Inflammatory macrophage treated with lipopolysaccharide for 4 hours (primary cell): Measurements from ENCODE around the gene PLEKHA3.
"Not testable (repeated sequence)": the region's sequence is repeated elsewhere in the genome, so short reads cannot be mapped to it uniquely, and the experiment has no call there.

Experiments used
- DNase-seq: peaks from one replicate; pipeline ENCODE4 v3.0.0-alpha.2; 2020

PLEKHA3 gene

GRCh38 chr2:178525460-178525859 lies 45.2 kb downstream of the PLEKHA3 start:
- not testable (repeated sequence) for DNase-seq

DNA sequence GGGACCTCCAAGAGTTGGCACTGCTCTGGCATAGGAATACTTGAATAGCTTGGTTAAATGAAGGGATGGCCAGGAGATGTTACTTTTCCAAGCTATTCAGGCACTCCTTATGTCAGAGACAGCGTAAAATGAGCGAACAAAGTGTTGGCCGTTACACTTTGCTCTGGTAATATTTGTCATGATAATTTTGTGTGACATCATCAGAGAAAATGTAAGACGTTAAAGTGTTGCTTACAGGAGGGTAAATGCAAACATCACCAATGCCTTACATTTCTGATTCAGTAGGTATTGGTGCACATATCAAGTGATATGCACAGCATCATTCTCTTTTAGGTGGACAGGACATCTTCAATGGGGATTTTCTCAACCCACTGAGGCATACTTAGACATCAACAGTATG lies 46.0 kb downstream of the PLEKHA3 start:
- DNase-seq: no peak

- DNase-seq: no peak
Observed at GRCh38 chr2:178527592-178527991, 47.3 kb downstream of the PLEKHA3 start.

DNA sequence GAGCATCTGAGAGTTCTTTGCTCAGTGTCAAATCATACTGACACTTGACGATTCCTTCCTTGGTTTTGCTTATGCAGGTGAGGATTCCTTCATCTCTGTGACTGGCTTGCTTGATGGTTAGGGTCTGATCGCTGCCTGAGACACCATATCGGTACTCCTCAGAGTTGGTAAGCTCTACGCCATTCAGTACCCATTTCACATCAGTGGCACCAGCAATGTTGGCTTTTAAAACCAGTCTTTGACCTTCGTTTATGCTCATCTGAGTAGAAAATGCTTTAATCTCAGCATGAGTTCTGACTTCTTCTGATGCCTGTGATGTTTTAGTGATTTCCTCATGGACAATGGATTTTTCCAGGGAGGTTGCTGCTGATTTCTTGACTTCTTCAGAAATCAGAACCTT lies 48.4 kb downstream of the PLEKHA3 start:
- no peak for DNase-seq

DNA sequence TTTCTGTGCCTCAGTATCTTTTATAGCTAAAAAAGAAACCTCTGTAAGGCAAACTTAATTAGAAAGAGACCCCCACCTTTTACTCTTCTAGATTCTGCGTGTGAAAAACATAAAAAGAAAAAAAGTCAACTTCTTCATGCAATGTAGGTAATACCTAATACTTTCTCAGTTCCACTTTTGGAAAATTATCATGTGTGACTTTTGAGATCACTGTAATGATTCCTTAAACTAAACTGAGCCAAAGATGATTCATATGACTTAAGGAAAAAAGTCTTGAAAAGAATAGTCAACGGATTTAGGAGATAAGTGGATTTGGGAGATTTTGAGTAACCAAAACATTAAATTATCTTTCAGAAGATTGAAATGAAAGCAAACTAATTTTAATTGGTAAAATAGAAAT lies 48.9 kb downstream of the PLEKHA3 start:
- no peak for DNase-seq

GRCh38 chr2:178530131-178530530 lies 49.9 kb downstream of the PLEKHA3 start:
- DNase-seq: peak; percentile 68

DNA sequence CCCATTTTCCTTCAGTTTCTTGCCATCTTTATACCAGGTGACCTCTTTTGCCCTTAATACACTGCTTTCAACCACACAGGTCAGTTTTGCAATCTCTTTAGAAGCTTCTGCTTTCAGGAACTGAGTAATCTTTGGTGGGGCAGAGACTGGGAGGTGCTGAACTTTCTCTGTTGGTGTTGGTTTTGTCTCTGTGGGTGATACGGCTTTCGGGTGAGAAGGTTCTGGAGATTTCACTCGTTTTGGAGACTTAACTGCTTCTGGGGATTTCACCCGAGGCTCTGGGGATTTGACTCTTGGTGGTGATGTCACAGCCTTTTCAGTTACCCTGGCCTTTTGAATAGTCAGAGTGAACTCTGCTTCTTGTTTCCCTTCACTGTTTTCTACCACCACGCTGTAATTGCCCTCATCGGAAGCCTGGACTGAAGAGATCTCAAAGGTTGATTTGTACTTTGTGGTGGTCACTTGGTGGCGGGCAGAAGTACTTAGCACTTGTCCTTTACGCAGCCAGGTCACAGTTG lies 50.4 kb downstream of the PLEKHA3 start:
- peak; percentile 85 for DNase-seq

DNA sequence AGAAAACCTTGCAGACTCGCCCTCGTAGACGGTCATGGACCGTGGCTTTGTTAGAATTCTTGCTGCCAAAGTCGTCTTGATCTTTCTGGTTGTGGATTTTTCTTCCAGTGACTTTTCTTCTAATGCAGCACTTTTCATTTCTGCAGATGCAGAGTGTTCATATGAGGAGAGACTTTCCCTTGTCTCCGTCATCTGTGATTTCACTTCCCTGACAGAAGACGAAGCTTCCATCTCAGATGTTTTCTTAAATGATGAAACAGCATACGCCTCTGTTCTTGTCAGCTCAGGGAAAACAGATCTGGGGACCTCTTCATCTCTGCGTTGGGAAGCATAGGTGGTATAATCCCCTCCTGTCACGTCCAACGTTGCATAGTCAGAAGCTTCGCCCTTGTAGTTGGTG lies 50.9 kb downstream of the PLEKHA3 start:
- DNase-seq: peak; percentile 75

- no peak for DNase-seq
Observed at GRCh38 chr2:178536037-178536436, 55.8 kb downstream of the PLEKHA3 start.

DNA sequence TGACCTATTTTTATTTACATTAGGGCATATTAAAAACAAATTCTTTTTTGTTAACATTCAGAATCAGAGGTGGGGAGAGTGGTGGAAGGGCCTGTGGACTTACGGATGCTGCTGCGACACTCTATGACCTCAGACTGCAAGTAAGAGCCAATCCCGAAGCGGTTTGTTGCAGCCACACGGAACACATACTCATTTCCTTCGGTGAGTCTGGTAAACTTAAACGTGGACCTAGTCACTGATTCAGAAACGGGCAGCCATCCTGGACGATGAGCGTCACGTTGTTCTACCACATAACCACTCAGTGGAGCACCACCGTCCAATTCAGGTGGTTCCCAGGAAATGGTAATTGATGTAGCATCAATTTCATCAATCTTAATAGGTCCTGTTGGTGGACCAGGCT lies 61.9 kb downstream of the PLEKHA3 start:
- no peak for DNase-seq

DNA sequence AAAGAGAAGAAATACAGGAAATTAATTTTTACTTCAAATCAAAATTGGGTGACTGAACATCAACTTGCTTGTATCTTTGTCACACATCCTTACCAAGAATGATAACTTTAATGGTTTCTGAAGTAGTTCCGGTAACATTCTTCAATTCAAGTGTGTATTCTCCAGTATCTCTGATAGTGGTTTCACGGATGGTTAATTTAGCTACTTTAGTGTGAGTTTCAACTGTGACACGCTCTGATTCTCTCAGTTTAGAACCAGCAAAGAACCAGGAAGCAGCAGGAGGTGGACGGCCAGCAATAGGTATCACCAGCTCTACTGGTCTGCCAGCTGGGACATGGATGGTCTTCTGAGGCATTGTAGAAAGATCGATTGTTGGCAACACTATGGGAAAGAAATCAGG lies 62.3 kb downstream of the PLEKHA3 start:
- DNase-seq: no peak

DNA sequence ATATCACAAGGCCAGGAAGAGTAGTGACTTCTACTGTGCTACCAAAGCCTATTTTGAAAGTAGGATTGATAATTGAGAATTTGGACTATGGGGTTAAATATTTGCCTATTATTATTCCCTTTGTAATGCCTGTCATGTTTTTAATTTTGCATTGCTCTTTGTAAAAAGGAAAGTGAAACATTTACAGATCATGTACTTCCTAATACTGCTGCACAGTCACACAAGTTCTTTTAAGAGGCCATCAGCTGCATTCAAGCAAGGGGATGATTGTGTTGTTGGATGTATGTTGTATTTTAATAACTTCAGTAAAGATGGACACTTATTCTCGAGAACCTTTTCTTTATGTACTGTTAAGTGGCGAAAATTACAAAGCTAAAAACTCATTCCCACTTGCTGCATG lies 70.1 kb downstream of the PLEKHA3 start:
- peak; percentile 11 for DNase-seq

DNA sequence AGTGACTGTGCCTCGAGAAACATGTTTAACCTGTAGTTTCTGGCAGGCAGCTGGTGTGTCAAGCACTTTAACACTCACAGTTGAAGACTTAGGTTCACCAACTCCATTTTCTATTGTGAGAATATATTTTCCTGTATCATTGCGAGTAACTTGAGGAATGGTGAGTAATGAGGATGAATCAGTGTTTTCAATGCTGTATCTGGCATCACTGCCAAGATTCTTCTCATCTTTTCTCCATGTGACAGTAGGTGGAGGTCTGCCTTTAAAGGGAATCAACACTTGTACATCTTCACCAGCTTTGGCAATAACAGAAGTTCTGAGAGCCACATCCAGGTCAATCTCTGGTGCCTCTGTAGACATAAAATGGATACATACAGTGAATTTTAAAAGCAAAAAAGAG lies 72.8 kb downstream of the PLEKHA3 start:
- no peak for DNase-seq
